ENCODE measurements around the gene LTA4H.

- TF ChIP-seq, protein P1, sequence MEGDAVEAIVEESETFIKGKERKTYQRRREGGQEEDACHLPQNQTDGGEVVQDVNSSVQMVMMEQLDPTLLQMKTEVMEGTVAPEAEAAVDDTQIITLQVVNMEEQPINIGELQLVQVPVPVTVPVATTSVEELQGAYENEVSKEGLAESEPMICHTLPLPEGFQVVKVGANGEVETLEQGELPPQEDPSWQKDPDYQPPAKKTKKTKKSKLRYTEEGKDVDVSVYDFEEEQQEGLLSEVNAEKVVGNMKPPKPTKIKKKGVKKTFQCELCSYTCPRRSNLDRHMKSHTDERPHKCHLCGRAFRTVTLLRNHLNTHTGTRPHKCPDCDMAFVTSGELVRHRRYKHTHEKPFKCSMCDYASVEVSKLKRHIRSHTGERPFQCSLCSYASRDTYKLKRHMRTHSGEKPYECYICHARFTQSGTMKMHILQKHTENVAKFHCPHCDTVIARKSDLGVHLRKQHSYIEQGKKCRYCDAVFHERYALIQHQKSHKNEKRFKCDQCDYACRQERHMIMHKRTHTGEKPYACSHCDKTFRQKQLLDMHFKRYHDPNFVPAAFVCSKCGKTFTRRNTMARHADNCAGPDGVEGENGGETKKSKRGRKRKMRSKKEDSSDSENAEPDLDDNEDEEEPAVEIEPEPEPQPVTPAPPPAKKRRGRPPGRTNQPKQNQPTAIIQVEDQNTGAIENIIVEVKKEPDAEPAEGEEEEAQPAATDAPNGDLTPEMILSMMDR (IDR thresholded peaks at IDR 0.05; ENCODE audit: insufficient read depth, low read depth, low read length), result no peak
- TF ChIP-seq EZH2 (IDR thresholded peaks at IDR 0.05; ENCODE audit: insufficient read depth, low read length), result no peak
These were observed 14.9 kb downstream of the LTA4H start for GRCh38 chr12:96020314-96021003.

Measured in astrocyte (in vitro differentiated cells and primary cell).